Left renal cortex interstitium (tissue), 4 donors: ENCODE measurements around the gene CCDC85A. TPM values are rescaled to one million over a fixed set of nuclear protein-coding genes. Genes with fewer than 3 reads are reported as not detected.
"Not testable (repeated sequence)": the region's sequence is repeated elsewhere in the genome, so short reads cannot be mapped to it uniquely, and the experiment has no call there.

ENCODE experiments used
- DNase-seq, 4 donors: peaks; one replicate each; pipeline ENCODE4 v3.0.0-alpha.2; 2013; ENCODE audit warnings: low read depth in 4 of 4, low spot score in 2 of 4, missing footprints in 1 of 4
- polyA plus RNA-seq, 4 donors: library from polyadenylated mRNA; unstranded; fragments of 120-200 nt; gene quantifications; one replicate each; pipeline ENCODE4 v1.2.1, GENCODE V29; 2013; ENCODE audit not compliant: insufficient read length in 4 of 4

Gene CCDC85A
- polyA plus RNA-seq: 1 to 10 TPM; 1.6 to 2.0 (median 1.7) TPM

DNA sequence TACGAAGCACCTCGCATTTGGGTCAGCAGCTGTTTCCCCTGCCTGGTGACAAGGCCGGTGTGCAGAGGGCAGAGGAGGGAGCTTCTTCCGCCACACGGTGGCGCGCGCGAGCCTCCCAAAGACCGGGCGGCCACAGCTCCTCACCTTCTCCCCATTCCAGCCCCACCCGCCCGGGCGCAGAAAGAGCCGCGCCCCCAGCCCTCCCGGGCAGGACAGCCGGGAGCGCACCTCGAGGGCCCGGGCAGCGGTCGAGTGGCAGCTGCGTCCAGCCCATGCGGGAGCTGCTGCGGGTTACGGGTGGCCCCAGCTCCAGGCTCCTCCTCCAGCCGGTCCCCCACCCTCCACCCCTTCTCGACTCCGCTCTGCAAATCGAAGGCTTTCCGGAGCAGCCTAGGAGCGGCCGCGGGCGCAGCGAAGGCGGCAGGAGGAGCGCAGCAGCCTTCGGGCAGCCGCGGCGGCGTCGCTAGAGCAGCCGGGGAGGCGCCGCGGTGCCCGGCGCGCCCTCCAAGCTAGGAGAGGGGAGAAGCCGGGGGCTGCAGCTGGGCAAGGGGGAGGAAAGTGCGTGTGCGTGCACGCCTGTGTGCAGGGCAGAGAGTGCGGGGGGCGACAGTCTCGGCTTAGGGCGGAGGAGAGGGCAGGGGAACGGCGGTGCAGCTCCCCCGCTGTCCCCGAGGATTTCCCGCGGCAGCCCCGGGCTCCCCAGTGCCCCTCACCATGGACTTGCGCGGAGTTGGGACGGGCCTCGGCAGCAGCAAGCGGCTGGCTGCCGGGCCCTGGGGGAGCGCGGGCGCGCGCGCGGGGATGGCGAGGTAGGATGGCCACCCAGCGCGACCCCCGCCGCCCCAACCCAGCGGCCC, at the start of gene CCDC85A:
Gene CCDC85A, plus strand, starts transcription at position 348 of the 857 bp plus-strand sequence. CDS start 635 bp downstream, outside the sequence.
- peak in 3 of 4 donors; percentile 53 to 71 (median 70) for DNase-seq

DNA sequence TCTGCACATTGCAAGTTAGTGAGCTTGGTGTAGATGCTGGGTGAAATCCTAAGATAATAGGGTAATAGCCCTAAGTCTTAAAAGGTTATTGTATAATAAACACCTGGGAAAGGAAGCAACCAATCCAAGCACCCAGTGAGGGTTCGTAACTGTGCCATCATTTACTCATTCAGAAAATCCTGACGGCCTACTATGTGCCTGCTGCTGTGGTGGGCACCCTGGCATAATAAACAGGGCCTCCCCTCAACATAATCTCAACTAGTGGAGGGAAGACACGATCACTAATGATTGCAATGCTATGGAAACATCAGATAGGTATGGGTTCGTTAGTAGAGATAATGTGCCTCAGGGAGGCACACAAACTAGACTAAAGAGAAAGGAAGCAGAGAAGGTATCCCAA, 48.9 kb upstream of the CCDC85A start:
- DNase-seq: no peak

GRCh38 chr2:56142497-56143061, 41.2 kb upstream of the CCDC85A start:
- not testable (repeated sequence) for DNase-seq

- DNase-seq: no peak
These were observed 35.9 kb upstream of the CCDC85A start for GRCh38 chr2:56147907-56148306.

GRCh38 chr2:56148825-56149224, 35.0 kb upstream of the CCDC85A start:
- DNase-seq: no peak

DNA sequence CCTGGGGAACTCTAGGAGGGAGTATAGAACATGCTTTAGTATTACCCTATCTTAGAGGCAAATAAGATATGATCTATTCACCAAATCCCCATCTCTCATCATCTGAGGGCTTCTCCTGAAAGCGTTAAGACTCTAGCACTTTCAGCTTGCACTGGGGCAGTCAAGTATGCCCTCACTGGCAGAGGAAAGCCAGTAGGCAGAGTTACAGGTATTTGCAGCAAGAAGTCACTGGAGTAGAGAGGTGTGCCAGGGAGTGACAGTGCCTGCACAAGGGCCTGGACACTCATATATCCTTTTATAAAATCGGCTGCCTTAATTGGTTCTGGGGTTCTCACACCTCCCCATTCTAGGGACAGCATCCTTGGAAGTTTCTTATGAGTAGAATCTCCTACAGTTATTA, 31.9 kb upstream of the CCDC85A start:
- no peak for DNase-seq

DNA sequence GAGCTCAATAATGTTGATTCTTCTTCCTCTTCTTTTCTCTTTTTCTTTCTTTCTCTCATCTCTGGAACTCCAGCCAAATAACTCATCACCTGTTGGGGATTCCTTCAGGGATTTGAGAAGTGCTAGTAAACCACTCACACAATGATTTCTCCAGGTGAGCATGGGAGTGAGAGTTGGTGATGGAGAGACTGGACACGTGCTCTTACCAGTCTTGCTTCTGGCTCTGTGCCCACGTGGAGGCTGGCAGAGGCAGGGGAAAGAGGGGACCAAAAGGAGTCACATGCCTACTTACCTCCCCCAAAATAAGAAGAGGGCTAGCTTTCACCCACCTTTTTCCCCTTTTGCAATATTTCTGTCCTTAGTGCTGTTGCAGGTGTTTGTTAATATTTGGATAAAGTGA, 28.6 kb upstream of the CCDC85A start:
- DNase-seq: no peak

- not testable (repeated sequence) for DNase-seq
These were observed 23.9 kb upstream of the CCDC85A start for GRCh38 chr2:56159875-56160274.

DNA sequence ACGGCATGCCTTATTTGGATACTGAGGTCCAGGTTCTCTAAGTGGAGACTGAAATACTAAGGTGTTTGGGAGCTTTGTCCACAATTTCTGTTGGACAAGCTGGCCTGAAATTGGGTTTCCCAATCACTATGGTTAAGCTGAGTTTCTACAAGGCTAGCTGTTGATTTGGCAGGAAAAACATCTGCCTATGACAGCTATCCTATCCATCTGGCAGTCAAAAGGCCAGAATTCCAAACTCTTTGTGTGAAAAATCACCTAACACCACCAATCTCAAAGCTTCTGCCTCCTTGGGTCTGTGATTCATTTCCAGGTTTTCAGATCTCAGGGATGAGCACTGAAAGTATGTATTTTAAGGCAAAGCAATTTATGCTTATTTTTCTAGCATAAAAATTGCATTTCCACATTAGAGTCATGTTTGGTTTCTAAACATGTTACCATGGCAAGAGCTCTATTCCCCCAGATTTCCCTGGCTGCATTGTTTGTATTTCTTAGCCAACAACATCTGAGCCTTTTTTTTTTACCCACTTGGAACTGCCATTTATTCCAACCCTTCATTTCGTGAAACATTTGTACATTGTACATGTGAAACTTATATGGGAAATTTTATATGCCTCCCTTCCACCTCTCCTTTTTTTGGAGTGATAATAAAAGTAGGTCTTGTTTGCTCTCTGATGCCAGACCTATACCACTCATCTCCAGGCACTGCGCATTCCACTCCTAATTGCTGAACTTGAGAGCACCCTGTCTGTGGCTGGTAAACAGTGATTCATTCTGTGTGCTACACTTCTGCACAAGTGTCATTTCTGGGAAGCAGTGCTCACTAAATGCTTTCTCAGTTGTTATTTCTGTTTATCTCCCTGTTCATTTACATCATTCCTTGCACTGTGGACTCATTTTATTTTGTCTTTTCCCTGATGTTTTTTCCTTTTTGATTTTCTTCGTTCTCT, 15.9 kb upstream of the CCDC85A start:
- no peak for DNase-seq

DNA sequence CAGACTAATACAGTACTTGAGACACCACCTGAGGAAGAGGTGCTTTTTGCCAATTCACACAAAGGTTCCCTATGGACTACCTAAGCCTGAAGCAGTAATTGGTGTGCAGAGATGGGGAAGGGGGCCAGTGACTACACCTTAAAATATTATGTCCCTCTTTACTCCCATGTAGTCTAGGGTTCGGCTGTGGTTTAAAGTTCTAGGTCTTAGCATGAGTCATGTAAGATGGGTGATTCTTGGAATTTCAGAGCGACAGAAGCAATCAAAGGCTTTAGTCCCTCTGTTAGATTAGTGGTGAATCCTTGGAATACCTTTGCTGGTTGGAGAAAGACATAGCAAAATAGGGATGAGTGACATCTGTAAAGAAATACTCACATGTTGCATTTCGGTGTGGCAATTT, 14.3 kb upstream of the CCDC85A start:
- DNase-seq: no peak

- no peak for DNase-seq
These were observed 13.3 kb upstream of the CCDC85A start for GRCh38 chr2:56170504-56170903.

GRCh38 chr2:56170988-56171387, 12.8 kb upstream of the CCDC85A start:
- DNase-seq: no peak

DNA sequence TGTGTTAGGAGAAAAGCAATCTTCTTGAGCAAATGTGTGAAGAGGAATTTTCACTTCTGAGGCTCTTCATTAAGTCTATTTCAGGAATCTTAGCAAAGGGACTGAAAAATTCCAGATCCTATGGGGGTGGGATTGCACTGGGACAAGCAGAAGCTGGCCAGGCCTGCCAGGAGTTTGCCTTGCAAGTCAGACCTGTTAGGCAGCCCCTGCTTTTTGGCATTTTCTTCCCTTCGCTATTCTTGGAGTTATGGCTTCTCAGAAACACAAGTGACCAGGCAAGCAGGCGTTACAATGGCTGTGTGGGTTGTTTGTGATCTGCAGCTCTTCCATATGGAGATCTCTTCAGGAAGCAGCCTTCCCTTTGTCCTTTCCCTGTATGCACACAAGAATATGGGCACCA, 8.0 kb upstream of the CCDC85A start:
- no peak for DNase-seq

DNA sequence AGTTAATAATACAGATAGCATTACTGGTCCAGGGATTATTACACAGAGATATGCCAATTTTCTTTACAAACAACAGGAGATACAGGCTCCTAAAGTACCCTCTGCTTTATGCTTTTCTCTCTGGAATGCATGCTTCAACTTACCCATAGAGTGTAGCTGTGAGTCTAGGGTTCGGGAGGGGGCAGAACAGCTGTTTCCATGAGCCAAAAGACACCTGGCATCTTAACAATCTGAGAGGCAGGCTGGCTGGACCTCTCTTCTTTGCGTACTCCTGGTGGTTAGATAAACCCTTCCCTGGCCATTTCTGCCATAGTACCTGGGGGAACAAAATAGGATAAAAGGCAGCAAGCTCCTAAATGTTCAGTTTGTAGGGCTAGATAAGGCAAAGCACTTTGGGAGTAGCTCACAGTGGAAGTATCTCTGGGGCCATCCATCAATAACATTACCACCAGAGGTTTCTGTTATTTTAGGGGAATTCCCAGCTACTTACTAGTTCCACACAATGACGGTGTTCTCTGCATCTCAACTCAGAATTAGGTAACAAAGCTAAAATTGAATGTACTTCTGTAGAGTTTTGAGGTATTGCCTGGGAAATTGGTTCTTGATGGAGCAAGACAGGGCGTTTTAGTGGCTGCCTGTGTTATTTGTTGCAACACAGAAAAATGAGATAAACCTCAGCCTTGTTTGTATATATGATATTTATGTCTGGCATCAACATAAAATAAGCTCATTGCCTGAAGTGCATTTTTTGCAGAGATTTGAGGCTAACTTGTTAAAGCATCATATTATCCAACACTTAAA, 6.2 kb upstream of the CCDC85A start:
- no peak for DNase-seq

GRCh38 chr2:56179931-56180330, 3.9 kb upstream of the CCDC85A start:
- DNase-seq: no peak

DNA sequence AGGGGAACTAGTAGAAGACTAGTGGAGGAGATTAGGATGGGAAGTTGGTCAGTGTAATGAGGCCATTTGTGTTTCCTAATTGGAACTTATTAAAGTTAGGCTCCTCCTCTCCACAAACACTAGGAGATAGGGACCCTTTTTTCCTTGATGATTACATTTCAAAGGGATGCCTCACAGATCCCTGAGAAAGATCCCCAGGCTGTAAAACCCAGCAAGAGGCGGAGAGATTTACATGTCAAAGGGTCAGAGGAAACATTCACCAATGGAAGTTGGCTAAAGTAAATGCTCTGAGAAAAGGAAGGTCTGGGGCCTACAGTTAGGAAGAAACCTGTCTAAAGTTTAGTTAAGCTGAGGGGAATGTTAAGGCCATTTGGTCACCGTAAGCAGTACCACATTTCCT, 1.4 kb upstream of the CCDC85A start:
- DNase-seq: no peak

DNA sequence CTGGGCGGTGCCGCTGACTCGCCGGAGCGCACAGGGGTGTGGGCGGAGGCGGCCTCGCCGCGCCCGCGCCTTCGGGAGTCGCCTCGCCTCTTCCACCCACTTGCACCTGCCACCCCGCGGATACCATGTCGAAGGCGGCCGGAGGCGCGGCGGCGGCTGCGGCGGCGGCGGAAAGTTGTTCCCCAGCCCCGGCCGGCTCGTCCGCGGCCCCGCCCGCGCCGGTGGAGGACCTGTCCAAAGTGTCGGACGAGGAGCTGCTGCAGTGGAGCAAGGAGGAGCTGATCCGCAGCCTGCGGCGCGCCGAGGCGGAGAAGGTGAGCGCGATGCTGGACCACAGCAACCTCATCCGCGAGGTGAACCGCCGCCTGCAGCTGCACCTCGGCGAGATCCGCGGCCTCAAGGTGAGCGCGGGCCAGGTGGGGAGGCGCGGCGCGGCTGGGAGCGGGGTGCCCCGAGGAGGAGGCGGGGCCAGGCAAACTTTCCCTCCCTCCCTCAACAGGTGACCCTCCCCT, 766 bp downstream of the CCDC85A start:
- peak in 1 of 4 donors; percentile 9 for DNase-seq

DNA sequence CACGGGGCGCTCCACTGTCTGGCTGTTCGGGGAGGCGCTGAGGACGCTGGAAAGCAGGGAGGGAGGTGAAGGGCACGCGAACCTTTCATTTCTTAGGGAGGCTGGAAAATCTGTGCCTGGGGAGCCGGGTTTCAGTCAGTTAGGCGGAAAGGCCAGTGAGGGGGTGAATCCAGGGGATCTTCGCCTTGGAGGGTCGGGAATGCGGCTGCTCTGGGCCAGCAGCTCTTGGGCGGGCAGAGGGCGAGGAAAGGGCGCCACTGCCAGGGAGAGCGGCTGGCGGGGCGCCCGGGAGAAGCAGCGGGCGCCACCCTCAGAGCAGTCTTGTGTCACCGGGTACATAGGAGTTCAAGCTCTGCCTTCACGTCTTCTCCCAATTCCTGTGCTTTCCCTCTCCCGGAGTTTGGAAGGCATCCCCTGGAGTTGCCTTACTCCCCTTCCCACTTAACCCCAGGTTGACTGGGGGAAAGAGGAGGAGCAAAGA, 1.4 kb downstream of the CCDC85A start:
- DNase-seq: peak in 2 of 4 donors; percentile 8

DNA sequence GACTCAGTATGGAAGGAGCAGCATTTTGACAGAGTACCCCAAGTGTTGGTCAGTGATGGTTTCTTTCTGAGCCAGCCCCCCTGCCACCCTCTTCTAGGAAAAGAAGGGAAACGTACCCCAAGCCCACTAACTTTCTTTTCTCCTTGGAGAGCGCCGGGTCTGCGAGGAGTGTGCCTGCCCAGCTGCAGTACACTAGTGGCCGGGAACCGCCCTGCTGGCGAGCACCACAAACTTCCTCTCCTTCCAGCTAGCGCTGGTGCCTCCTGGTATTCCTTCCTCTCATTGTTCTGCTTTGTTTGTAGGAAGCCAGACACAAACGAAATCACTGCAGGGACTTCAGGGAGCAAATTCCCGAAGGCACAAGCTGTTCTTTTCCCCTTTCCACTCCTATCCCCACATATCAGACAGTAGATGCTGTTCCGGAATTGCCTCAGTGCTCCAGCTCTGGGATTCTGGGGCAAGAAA, 1.8 kb downstream of the CCDC85A start:
- peak in 1 of 4 donors; percentile 13 for DNase-seq

GRCh38 chr2:56191617-56192016, 7.8 kb downstream of the CCDC85A start:
- DNase-seq: no peak
